Measurements from ENCODE around the gene LPCAT3. TPM values are rescaled to one million over a fixed set of nuclear protein-coding genes. Genes with fewer than 3 reads are reported as not detected.

Gene LPCAT3
- total and polyA plus RNA-seq, 2 of the 13 experiments (the other 11 are each of a cell fraction or from before 2014, with no cell fraction given): 44.5 to 64.3 TPM

DNA sequence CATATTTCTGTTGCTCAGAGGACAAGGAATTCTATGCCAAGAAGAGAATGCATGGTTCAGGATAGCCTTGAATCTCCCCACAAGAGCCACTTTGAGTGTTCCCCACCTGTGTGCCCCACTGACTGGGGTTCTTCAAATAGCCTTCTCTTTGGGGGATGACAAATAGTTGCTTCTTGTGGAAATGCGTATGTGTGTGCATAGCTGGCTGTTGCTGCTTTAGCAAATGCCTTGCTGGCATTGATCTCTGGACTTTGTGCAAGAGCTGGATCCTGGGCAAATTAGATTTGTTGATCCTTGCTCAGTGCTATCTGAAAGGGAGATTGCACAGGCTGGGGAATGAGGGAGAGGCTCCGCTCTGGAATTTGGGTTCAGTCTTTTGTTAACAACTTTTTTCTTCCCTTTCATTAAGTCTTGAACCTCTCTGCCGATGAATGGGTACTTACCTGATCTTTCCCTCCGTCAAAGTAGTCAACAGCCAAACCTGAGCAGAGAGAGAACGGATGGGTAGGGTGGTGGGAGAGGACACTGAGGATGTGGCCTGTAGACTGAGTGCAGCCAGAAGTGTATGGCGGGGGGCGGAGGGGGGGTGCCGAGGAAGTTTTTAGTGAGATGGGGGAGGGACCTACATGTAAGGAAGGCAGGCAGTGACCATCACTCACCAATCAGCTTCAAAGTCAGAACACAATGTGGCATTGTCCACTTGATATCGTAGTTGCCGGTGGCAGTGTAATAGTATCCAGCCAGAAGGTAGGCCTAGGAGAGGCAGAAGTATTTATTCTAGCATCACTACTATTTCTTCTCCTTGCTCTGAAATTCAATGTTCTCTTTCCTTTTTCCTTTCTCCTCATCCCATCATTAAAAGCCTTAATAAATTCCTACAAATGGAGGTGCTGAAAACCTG lies 36.9 kb downstream of the LPCAT3 start (continued):
- no peak; the same call in 1 of the 2 replicates for TF ChIP-seq ZNF460 (CRISPR knock-in tag; IDR thresholded peaks at IDR 0.05; ENCODE audit: borderline replicate concordance)
- TF ChIP-seq, protein P1, sequence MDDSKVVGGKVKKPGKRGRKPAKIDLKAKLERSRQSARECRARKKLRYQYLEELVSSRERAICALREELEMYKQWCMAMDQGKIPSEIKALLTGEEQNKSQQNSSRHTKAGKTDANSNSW (CRISPR knock-in tag; IDR thresholded peaks at IDR 0.05; ENCODE audit: borderline replicate concordance): no peak
- no peak for TF ChIP-seq ZNF260 (CRISPR knock-in tag; IDR thresholded peaks at IDR 0.05; ENCODE audit: borderline replicate concordance, low read depth)
- TF ChIP-seq, protein P2, sequence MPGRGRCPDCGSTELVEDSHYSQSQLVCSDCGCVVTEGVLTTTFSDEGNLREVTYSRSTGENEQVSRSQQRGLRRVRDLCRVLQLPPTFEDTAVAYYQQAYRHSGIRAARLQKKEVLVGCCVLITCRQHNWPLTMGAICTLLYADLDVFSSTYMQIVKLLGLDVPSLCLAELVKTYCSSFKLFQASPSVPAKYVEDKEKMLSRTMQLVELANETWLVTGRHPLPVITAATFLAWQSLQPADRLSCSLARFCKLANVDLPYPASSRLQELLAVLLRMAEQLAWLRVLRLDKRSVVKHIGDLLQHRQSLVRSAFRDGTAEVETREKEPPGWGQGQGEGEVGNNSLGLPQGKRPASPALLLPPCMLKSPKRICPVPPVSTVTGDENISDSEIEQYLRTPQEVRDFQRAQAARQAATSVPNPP (CRISPR knock-in tag; IDR thresholded peaks at IDR 0.05): no peak
- TF ChIP-seq NR2F1 (CRISPR knock-in tag; IDR thresholded peaks at IDR 0.05): no peak; a peak in 1 of 4 replicates
- no peak for TF ChIP-seq PCBP1 (IDR thresholded peaks at IDR 0.05; ENCODE audit: borderline replicate concordance, low read depth, low read length)
- TF ChIP-seq, protein P3, sequence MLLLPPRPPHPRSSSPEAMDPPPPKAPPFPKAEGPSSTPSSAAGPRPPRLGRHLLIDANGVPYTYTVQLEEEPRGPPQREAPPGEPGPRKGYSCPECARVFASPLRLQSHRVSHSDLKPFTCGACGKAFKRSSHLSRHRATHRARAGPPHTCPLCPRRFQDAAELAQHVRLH (CRISPR knock-in tag; IDR thresholded peaks at IDR 0.05; ENCODE audit: borderline replicate concordance, low read depth): no peak
- TF ChIP-seq BHLHE40 (IDR thresholded peaks at IDR 0.05; ENCODE audit: low read length): no peak
- TF ChIP-seq YEATS4 (CRISPR knock-in tag; IDR thresholded peaks at IDR 0.05; ENCODE audit: borderline replicate concordance): peak; percentile 61; the same call in 1 of the 2 replicates
- TF ChIP-seq, protein P4, sequence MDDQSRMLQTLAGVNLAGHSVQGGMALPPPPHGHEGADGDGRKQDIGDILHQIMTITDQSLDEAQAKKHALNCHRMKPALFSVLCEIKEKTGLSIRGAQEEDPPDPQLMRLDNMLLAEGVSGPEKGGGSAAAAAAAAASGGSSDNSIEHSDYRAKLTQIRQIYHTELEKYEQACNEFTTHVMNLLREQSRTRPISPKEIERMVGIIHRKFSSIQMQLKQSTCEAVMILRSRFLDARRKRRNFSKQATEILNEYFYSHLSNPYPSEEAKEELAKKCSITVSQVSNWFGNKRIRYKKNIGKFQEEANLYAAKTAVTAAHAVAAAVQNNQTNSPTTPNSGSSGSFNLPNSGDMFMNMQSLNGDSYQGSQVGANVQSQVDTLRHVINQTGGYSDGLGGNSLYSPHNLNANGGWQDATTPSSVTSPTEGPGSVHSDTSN (CRISPR knock-in tag; IDR thresholded peaks at IDR 0.05; ENCODE audit: borderline replicate concordance): no peak
- peak; percentile 76 for TF ChIP-seq PITX1 (CRISPR knock-in tag; IDR thresholded peaks at IDR 0.05)
- TF ChIP-seq NCOA5 (CRISPR knock-in tag; IDR thresholded peaks at IDR 0.05): no peak
- no peak for TF ChIP-seq TEAD2 (CRISPR knock-in tag; IDR thresholded peaks at IDR 0.05)
- TF ChIP-seq KLF15 (CRISPR knock-in tag; IDR thresholded peaks at IDR 0.05; ENCODE audit: borderline replicate concordance): no peak
- no peak for TF ChIP-seq NFYC (CRISPR knock-in tag; IDR thresholded peaks at IDR 0.05)
- peak; percentile 47 for TF ChIP-seq GATAD1 (CRISPR knock-in tag; IDR thresholded peaks at IDR 0.05)
- TF ChIP-seq ZSCAN30 (CRISPR knock-in tag; IDR thresholded peaks at IDR 0.05): no peak
- peak; percentile 91 for TF ChIP-seq CEBPB (IDR thresholded peaks at IDR 0.05; ENCODE audit: borderline replicate concordance, low read depth, low read length)
- TF ChIP-seq SKI (IDR thresholded peaks at IDR 0.05; ENCODE audit: partially characterized antibody): peak; percentile 25
- TF ChIP-seq HNRNPLL (IDR thresholded peaks at IDR 0.05; ENCODE audit: low read depth, low read length, poor library complexity, severe bottlenecking): no peak
- no peak for TF ChIP-seq KDM5A (IDR thresholded peaks at IDR 0.05; ENCODE audit: borderline replicate concordance, low read length)
- TF ChIP-seq ZNF567 (CRISPR knock-in tag; IDR thresholded peaks at IDR 0.05; ENCODE audit: borderline replicate concordance): no peak
- TF ChIP-seq SRF (IDR thresholded peaks at IDR 0.05; ENCODE audit: low read depth, low read length): peak; percentile 19; the same call in 1 of the 2 replicates
- peak; percentile 68 for TF ChIP-seq HMG20A (CRISPR knock-in tag; IDR thresholded peaks at IDR 0.05; ENCODE audit: borderline replicate concordance)
- no peak for TF ChIP-seq ESRRA (CRISPR knock-in tag; IDR thresholded peaks at IDR 0.05; ENCODE audit: low read depth)
- 0 out of 2 replicates have a peak, but pooled peaks have one; percentile 53 for TF ChIP-seq SMAD3 (CRISPR knock-in tag; IDR thresholded peaks at IDR 0.05)
- no peak for TF ChIP-seq ZNF713 (CRISPR knock-in tag; IDR thresholded peaks at IDR 0.05)

Data from HepG2 (cell line).